Measurements from ENCODE around the gene PRUNE2.
"Not testable (repeated sequence)": the region's sequence is repeated elsewhere in the genome, so short reads cannot be mapped to it uniquely, and the experiment has no call there.

Gene PRUNE2

GRCh38 chr9:76793784-76794431 lies 112.0 kb downstream of the PRUNE2 start:
- no peak for DNase-seq

- DNase-seq, result no peak
Observed at GRCh38 chr9:76789840-76790239, 116.1 kb downstream of the PRUNE2 start.

- no peak for DNase-seq
Observed at GRCh38 chr9:76787677-76788076, 118.2 kb downstream of the PRUNE2 start.

GRCh38 chr9:76785501-76785900 lies 120.4 kb downstream of the PRUNE2 start:
- DNase-seq, result no peak

GRCh38 chr9:76784881-76785280 lies 121.0 kb downstream of the PRUNE2 start:
- DNase-seq, result no peak

GRCh38 chr9:76772686-76773445 lies 133.0 kb downstream of the PRUNE2 start:
- DNase-seq, result no peak

- DNase-seq, result no peak
Observed at GRCh38 chr9:76766126-76766525, 139.8 kb downstream of the PRUNE2 start.

- no peak for DNase-seq
Observed at GRCh38 chr9:76764138-76764537, 141.8 kb downstream of the PRUNE2 start, which contains the start of gene PCA3. TSS of gene PCA3 (plus strand) at chr9:76764438.

GRCh38 chr9:76761448-76761847 lies 144.5 kb downstream of the PRUNE2 start:
- no peak for DNase-seq

- peak; percentile 32 for DNase-seq
Observed at GRCh38 chr9:76759732-76760131, 146.2 kb downstream of the PRUNE2 start.

GRCh38 chr9:76758476-76758875 lies 147.4 kb downstream of the PRUNE2 start:
- no peak for DNase-seq

- no peak for DNase-seq
Observed at GRCh38 chr9:76756941-76757673, 148.8 kb downstream of the PRUNE2 start.

GRCh38 chr9:76756268-76756640 lies 149.7 kb downstream of the PRUNE2 start:
- DNase-seq, result no peak

GRCh38 chr9:76751001-76751400 lies 154.9 kb downstream of the PRUNE2 start:
- no peak for DNase-seq

- no peak for DNase-seq
Observed at GRCh38 chr9:76744336-76744735, 161.6 kb downstream of the PRUNE2 start.

GRCh38 chr9:76743931-76744330 lies 162.0 kb downstream of the PRUNE2 start:
- no peak for DNase-seq

- DNase-seq, result not testable (repeated sequence)
Observed at GRCh38 chr9:76742890-76743289, 163.0 kb downstream of the PRUNE2 start.

- DNase-seq, result no peak
Observed at GRCh38 chr9:76741524-76741923, 164.4 kb downstream of the PRUNE2 start.

- DNase-seq, result no peak
Observed at GRCh38 chr9:76738402-76738801, 167.5 kb downstream of the PRUNE2 start.

GRCh38 chr9:76737154-76737902 lies 168.6 kb downstream of the PRUNE2 start:
- DNase-seq, result no peak

GRCh38 chr9:76734716-76735115 lies 171.2 kb downstream of the PRUNE2 start:
- no peak for DNase-seq

GRCh38 chr9:76733096-76733495 lies 172.8 kb downstream of the PRUNE2 start:
- DNase-seq, result no peak

- no peak for DNase-seq
Observed at GRCh38 chr9:76732341-76732958, 173.5 kb downstream of the PRUNE2 start.
